Naive thymus-derived CD8-positive, alpha-beta T cell (primary cell): ENCODE measurements around the gene TUBGCP2. TPM values are rescaled to one million over a fixed set of nuclear protein-coding genes. Genes with fewer than 3 reads are reported as not detected.
"Not testable (repeated sequence)": the region's sequence is repeated elsewhere in the genome, so short reads cannot be mapped to it uniquely, and the experiment has no call there.

ENCODE experiments used
- ATAC-seq, 2 donors: fragments of 150-1000 bp; cut with Tn5 transposase in 1 of 2; sonication (Bioruptor Pico), chemical (Tn5 transposase) in 1 of 2; 1 replicate in 1 of 2; 2 replicates in 1 of 2; pipeline ENCODE4 v1.10.0; 2021; ENCODE audit warnings: mild to moderate bottlenecking in 2 of 2, moderate library complexity in 2 of 2
- POLR2A ChIA-PET: fragments of 350-600 bp; sonication (Branson Sonifier 250); formaldehyde crosslinking; loops from one replicate; lab custom pipeline; 2021; ENCODE audit warnings: antibody characterized with exemption; lab: Charles Lee
- DNase-seq, 10 donors: peaks; one replicate each; pipeline versions ENCODE4 v3.0.0 to v3.0.0-alpha.2; 2020 to 2022
- H3K27ac Mint-ChIP-seq, 10 donors: one replicate each; pipeline ENCODE4 v1.8.0; 2020 to 2022; ENCODE audit warnings: mild to moderate bottlenecking in 10 of 10, mixed read lengths in 10 of 10, moderate library complexity in 4 of 10, inconsistent platforms in 1 of 10
- H3K27me3 Mint-ChIP-seq, 5 donors: one replicate each; pipeline ENCODE4 v1.8.0; 2021 to 2022; ENCODE audit warnings: mixed read lengths in 5 of 5
- H3K36me3 Mint-ChIP-seq, 3 donors: one replicate each; pipeline ENCODE4 v1.8.0; 2020 to 2022; ENCODE audit warnings: mixed read lengths in 3 of 3, mild to moderate bottlenecking in 2 of 3, inconsistent platforms in 1 of 3
- H3K4me1 Mint-ChIP-seq, 4 donors: one replicate each; pipeline ENCODE4 v1.8.0; 2021 to 2022; ENCODE audit warnings: mixed read lengths in 4 of 4
- H3K4me3 Mint-ChIP-seq, 10 donors: one replicate each; pipeline ENCODE4 v1.8.0; 2020 to 2022; ENCODE audit warnings: mild to moderate bottlenecking in 10 of 10, mixed read lengths in 10 of 10, moderate library complexity in 6 of 10, inconsistent platforms in 1 of 10
- H3K9me3 Mint-ChIP-seq, 9 donors: one replicate each; pipeline ENCODE4 v1.8.0; 2020 to 2022; ENCODE audit warnings: mixed read lengths in 9 of 9, mild to moderate bottlenecking in 3 of 9, inconsistent platforms in 1 of 9, moderate library complexity in 1 of 9
- microRNA-seq: library from miRNA; unstranded; fragments of <30 nt; microRNA quantifications from one replicate; pipeline ENCODE4 v1.2.0, GENCODE V29; 2022; ENCODE audit warnings: borderline microRNAs expressed
- polyA plus RNA-seq, 3 donors: library from polyadenylated mRNA; unstranded; fragments of 300-500 nt; fragmentation: Illumina TruSeq; gene quantifications; one replicate each; pipeline ENCODE4 v1.2.3, GENCODE V29; 2021
- total RNA-seq, 8 experiments: library from RNA in 2 of 8; stranded (reverse) in 2 of 8; gene quantifications; one replicate each; pipeline ENCODE4 v1.2.3 and lab custom pipeline; 2021 to 2026

Gene TUBGCP2
- total and polyA plus RNA-seq, 5 experiments from 2014 or later: 24.7 to 72.9 (median 35.6) TPM

GRCh38 chr10:133235265-133235855 is 73.3 kb downstream of the TUBGCP2 start:
- H3K36me3 Mint-ChIP-seq: no peaks in the 10 kb centered on the region
- POLR2A ChIA-PET: no interaction called here
- ATAC-seq (peak in 1 of 2 donors; percentile 42), DNase-seq (no peak)
- peaks cover 0 to 3% (median 0%) of the 10 kb centered on the region in 9 donors for H3K9me3 Mint-ChIP-seq
- peak overlapping the region in 8 of 10 donors; percentile 55 to 83 (median 70) for H3K4me3 Mint-ChIP-seq
- H3K27ac Mint-ChIP-seq: no peak overlapping the region
- peaks cover 3 to 19% (median 13%) of the 10 kb centered on the region in 4 donors for H3K4me1 Mint-ChIP-seq
- peaks cover 20 to 63% (median 48%) of the 10 kb centered on the region in 5 donors for H3K27me3 Mint-ChIP-seq

DNA sequence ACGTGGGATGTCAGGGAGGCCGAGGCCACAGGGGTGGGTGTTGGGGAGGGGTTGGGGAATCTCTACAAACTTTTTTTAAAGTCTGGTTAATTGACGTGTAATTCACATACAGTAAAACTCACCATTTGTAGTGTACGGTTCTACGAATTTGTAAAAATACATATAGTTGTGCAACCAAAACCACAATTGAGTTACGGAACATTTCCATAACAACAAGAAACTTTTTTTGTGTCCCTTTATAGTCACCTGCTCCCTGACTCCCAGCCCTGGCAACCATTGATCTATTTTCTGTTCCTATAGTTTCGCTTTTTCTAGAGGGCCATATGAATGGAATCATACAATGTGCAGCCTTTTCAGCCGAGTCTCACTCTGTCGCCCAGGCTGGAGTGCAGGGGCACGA is 73.9 kb downstream of the TUBGCP2 start:
- H3K36me3 Mint-ChIP-seq, POLR2A ChIA-PET, H3K9me3 Mint-ChIP-seq, ATAC-seq, H3K27ac Mint-ChIP-seq, DNase-seq: not testable (repeated sequence)
- peaks cover 20 to 59% (median 44%) of the 10 kb centered on the region in 5 donors for H3K27me3 Mint-ChIP-seq
- H3K4me3 Mint-ChIP-seq: peak overlapping the region in 7 of 10 donors; percentile 38 to 79 (median 66)
- H3K4me1 Mint-ChIP-seq: peaks cover 3 to 17% (median 13%) of the 10 kb centered on the region in 4 donors

GRCh38 chr10:133231946-133232574 is 76.6 kb downstream of the TUBGCP2 start:
- POLR2A ChIA-PET: no interaction called here
- DNase-seq: no peak
- H3K36me3 Mint-ChIP-seq: no peaks in the 10 kb centered on the region
- no peaks in the 10 kb centered on the region for H3K9me3 Mint-ChIP-seq
- H3K27ac Mint-ChIP-seq: no peak overlapping the region
- no peak for ATAC-seq
- H3K4me1 Mint-ChIP-seq: peaks cover 5 to 19% (median 18%) of the 10 kb centered on the region in 4 donors
- peak overlapping the region in 4 of 10 donors; percentile 4 to 63 (median 56) for H3K4me3 Mint-ChIP-seq
- peaks cover 23 to 61% (median 40%) of the 10 kb centered on the region in 5 donors for H3K27me3 Mint-ChIP-seq

GRCh38 chr10:133231244-133231945 is 77.3 kb downstream of the TUBGCP2 start:
- Mint-ChIP-seq H3K27ac (no peak overlapping the region), H3K27me3 (peaks cover 23 to 67% (median 46%) of the 10 kb centered on the region in 5 donors)

GRCh38 chr10:133230387-133231195 is 78.1 kb downstream of the TUBGCP2 start:
- Mint-ChIP-seq H3K36me3 (no peaks in the 10 kb centered on the region), H3K27me3 (peaks cover 21 to 72% (median 44%) of the 10 kb centered on the region in 5 donors), H3K4me1 (peaks cover 2 to 27% (median 18%) of the 10 kb centered on the region in 4 donors), H3K27ac (no peak overlapping the region), H3K4me3 (peak overlapping the region in 3 of 10 donors; percentile 43 to 59 (median 58)), H3K9me3 (no peaks in the 10 kb centered on the region)
- POLR2A ChIA-PET: no interaction called here
- DNase-seq: no peak
- ATAC-seq: peak; percentile 36 to 50

More at GRCh38 chr10:133231244-133231945, 77.3 kb downstream of the TUBGCP2 start:
- H3K4me1 Mint-ChIP-seq: peaks cover 5 to 22% (median 18%) of the 10 kb centered on the region in 4 donors
- H3K36me3 Mint-ChIP-seq: no peaks in the 10 kb centered on the region
- peak overlapping the region in 5 of 10 donors; percentile 53 to 78 (median 59) for H3K4me3 Mint-ChIP-seq
- ATAC-seq (no peak), DNase-seq (no peak)
- no peaks in the 10 kb centered on the region for H3K9me3 Mint-ChIP-seq
- POLR2A ChIA-PET: no interaction called here

DNA sequence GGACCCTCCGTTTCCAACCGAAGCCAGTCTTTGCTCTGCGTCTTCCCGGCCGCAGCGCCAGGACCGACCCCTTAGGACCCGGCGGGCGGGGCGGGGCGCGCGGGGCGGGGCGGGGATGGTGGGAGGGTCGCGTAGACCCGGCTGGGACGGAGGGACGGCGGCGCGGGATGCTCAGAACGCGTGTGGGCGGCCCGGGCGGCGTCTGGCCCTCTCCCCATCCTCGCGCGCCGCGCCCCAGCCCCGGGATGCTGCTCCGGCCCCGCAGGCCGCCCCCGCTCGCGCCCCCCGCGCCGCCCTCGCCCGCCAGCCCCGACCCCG is 78.7 kb downstream of the TUBGCP2 start, which contains the start of gene UTF1:
Gene UTF1 (plus strand): TSS at position 174 of the 318 bp plus-strand sequence. CDS start 72 bp downstream, at position 246.
- Mint-ChIP-seq H3K4me1 (peaks cover 2 to 25% (median 16%) of the 10 kb centered on the region in 4 donors), H3K27ac (peak within 1 kb of the TSS in 1 of 10 donors; percentile 66), H3K9me3 (no peaks in the 10 kb centered on the region), H3K27me3 (peaks cover 21 to 75% (median 42%) of the 10 kb centered on the region in 5 donors), H3K36me3 (no peaks in the 10 kb centered on the region), H3K4me3 (peak within 1 kb of the TSS in 9 of 10 donors; percentile 40 to 78 (median 69))
- DNase-seq: no peak
- POLR2A ChIA-PET: no interaction called here
- ATAC-seq: no peak

DNA sequence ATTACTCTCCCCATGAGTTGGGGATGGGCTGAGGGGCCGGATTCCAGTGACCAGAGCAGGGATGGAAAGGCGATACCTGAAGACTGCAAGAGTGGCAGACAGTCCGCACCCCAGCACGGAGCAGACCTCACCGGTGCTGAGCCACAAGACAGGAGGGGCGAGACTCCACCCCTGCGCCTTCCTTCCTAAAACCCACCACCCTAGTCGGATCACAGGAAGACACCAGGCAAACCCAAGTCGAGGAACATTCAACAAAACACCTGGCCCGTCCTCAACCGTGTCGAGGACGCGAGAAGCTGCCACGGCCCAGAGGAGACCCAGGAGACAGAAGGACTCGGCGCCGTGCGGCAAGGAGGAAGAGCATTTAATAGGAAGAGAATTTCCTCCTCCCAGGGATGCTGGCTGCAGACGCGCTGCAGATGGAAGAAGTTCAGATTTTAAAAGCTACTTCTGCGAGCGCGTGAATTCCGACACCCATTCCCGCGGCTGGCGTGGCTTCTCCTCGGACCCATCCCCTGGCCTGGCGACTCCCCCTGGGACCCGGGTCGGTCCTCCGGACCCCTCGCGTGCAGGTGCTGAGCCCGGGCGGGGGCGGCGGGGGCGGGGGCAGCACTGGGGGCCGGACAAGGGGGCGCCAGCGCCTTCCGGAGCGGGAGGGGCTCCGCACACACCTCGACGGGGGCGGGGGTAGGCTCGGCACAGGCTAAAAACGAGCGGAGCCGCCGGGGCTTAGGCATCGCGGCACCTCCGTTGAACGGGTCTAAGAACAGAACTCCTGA is 79.2 kb downstream of the TUBGCP2 start:
- DNase-seq (no peak), ATAC-seq (no peak)
- Mint-ChIP-seq H3K9me3 (no peaks in the 10 kb centered on the region), H3K4me3 (peak overlapping the region in 9 of 10 donors; percentile 40 to 74 (median 69)), H3K36me3 (no peaks in the 10 kb centered on the region), H3K27me3 (peaks cover 20 to 73% (median 42%) of the 10 kb centered on the region in 5 donors), H3K4me1 (peaks cover 2 to 23% (median 14%) of the 10 kb centered on the region in 4 donors), H3K27ac (peak overlapping the region in 1 of 10 donors; percentile 66)
- POLR2A ChIA-PET: no interaction called here

Small RNA genes lying within 50 kb of the gene (microRNA-seq; reads per million reads assigned to microRNA genes)
- not detected for gene MIR202

Other genes with a start within 250 kb of the TUBGCP2 start
- gene ADGRA1, start 220.9 kb downstream of the TUBGCP2 start, total RNA-seq: not detected
- not detected for gene ADGRA1, start 220.9 kb downstream of the TUBGCP2 start, polyA plus RNA-seq
- gene KNDC1, start 148.7 kb downstream of the TUBGCP2 start, total RNA-seq: under 1 TPM in 1 of 2 experiments, not detected in 1; 0.49 TPM
- gene KNDC1, start 148.7 kb downstream of the TUBGCP2 start, polyA plus RNA-seq: not detected
- gene UTF1, start 78.7 kb downstream of the TUBGCP2 start, total RNA-seq: not detected
- not detected for gene UTF1, start 78.7 kb downstream of the TUBGCP2 start, polyA plus RNA-seq
- not detected for gene VENTX, start 71.0 kb downstream of the TUBGCP2 start, total RNA-seq
- gene VENTX, start 71.0 kb downstream of the TUBGCP2 start, polyA plus RNA-seq: not detected
- gene ADAM8, start 32.0 kb downstream of the TUBGCP2 start, total RNA-seq: 1 to 10 TPM; 8.5 to 9.4 TPM
- gene ADAM8, start 32.0 kb downstream of the TUBGCP2 start, polyA plus RNA-seq: 10 to 100 TPM in 1 of 3 donors, 1 to 10 TPM in 2; 7.8 to 28.4 (median 9.5) TPM
- 10 to 100 TPM; 38.0 to 38.3 TPM for gene ZNF511, start within 50 bp of the TUBGCP2 start, total RNA-seq
- gene ZNF511, start within 50 bp of the TUBGCP2 start, polyA plus RNA-seq: 10 to 100 TPM; 75.9 to 80.4 (median 79.2) TPM
- gene CALY, start 28.0 kb upstream of the TUBGCP2 start, total RNA-seq: 1 to 10 TPM; 5.9 to 6.9 TPM
- under 1 TPM; 0.22 to 0.44 (median 0.26) TPM for gene CALY, start 28.0 kb upstream of the TUBGCP2 start, polyA plus RNA-seq
- not detected for gene PRAP1, start 38.5 kb upstream of the TUBGCP2 start, total RNA-seq
- under 1 TPM in 1 of 3 donors, not detected in 2; 0.36 TPM for gene PRAP1, start 38.5 kb upstream of the TUBGCP2 start, polyA plus RNA-seq
- gene FUOM, start 49.1 kb upstream of the TUBGCP2 start, total RNA-seq: 10 to 100 TPM; 17.1 to 23.7 TPM
- gene FUOM, start 49.1 kb upstream of the TUBGCP2 start, polyA plus RNA-seq: 10 to 100 TPM; 17.4 to 21.4 (median 18.2) TPM
- gene ECHS1, start 64.5 kb upstream of the TUBGCP2 start, total RNA-seq: 10 to 100 TPM; 28.3 to 29.2 TPM
- gene ECHS1, start 64.5 kb upstream of the TUBGCP2 start, polyA plus RNA-seq: 100 to 1,000 TPM; 103 to 110 (median 104) TPM
- gene PAOX, start 70.4 kb upstream of the TUBGCP2 start, total RNA-seq: 10 to 100 TPM; 11.3 to 11.9 TPM
- gene PAOX, start 70.4 kb upstream of the TUBGCP2 start, polyA plus RNA-seq: 10 to 100 TPM; 10.9 to 15.6 (median 11.9) TPM
- gene MTG1, start 85.3 kb upstream of the TUBGCP2 start, total RNA-seq: 10 to 100 TPM; 62.4 to 67.9 TPM
- gene MTG1, start 85.3 kb upstream of the TUBGCP2 start, polyA plus RNA-seq: 10 to 100 TPM; 19.4 to 37.9 (median 28.5) TPM
- not detected for gene SPRN, start 115.8 kb upstream of the TUBGCP2 start, total RNA-seq
- gene SPRN, start 115.8 kb upstream of the TUBGCP2 start, polyA plus RNA-seq: under 1 TPM; 0.06 to 0.39 (median 0.28) TPM
- 1 to 10 TPM; 3.8 to 4.2 TPM for gene SCART1, start 145.1 kb upstream of the TUBGCP2 start, total RNA-seq
- under 1 TPM in 1 of 3 donors, not detected in 2; 0.04 TPM for gene SCART1, start 145.1 kb upstream of the TUBGCP2 start, polyA plus RNA-seq
- 1 to 10 TPM; 1.2 to 1.4 TPM for gene CYP2E1, start 218.5 kb upstream of the TUBGCP2 start, total RNA-seq
- under 1 TPM in 1 of 3 donors, not detected in 2; 0.02 TPM for gene CYP2E1, start 218.5 kb upstream of the TUBGCP2 start, polyA plus RNA-seq